ENCODE measurements around the gene MYO6.

DNA sequence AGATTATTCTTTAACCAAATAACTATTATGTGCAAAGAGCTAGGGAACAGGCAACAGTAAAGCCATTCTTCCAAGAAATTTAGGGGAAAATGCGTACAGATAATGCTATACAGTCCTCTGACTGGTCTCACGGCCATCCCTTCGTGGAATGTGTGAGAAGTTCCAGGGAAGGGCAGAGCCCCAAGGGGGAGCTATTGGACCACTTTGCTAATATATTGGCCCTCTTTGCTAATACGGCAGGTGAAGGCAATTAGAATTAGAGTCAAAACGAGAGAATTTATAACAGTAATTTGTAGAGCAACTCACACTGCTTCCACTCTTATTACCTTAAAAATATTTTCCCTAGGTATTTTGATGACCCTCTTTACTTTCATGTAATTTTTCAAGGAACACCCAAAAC is 183.0 kb downstream of the MYO6 start:
- no peak for TF ChIP-seq POLR2A (IDR thresholded peaks at IDR 0.05)
- TF ChIP-seq, protein P1, sequence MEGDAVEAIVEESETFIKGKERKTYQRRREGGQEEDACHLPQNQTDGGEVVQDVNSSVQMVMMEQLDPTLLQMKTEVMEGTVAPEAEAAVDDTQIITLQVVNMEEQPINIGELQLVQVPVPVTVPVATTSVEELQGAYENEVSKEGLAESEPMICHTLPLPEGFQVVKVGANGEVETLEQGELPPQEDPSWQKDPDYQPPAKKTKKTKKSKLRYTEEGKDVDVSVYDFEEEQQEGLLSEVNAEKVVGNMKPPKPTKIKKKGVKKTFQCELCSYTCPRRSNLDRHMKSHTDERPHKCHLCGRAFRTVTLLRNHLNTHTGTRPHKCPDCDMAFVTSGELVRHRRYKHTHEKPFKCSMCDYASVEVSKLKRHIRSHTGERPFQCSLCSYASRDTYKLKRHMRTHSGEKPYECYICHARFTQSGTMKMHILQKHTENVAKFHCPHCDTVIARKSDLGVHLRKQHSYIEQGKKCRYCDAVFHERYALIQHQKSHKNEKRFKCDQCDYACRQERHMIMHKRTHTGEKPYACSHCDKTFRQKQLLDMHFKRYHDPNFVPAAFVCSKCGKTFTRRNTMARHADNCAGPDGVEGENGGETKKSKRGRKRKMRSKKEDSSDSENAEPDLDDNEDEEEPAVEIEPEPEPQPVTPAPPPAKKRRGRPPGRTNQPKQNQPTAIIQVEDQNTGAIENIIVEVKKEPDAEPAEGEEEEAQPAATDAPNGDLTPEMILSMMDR (IDR thresholded peaks at IDR 0.05): peak in 1 of 6 experiments; percentile 28

Measured in thyroid gland (tissue), 4 donors.